Endodermal cell (in vitro differentiated cells): ENCODE measurements around the gene TCF3. TPM values are rescaled to one million over a fixed set of nuclear protein-coding genes. Genes with fewer than 3 reads are reported as not detected.
A peak's percentile ranks its signal among the peaks of the same experiment; 100 is the strongest.

Experiments used
- DNase-seq: peaks from one replicate; pipeline ENCODE4 v3.0.0-alpha.2; 2017
- H3K27ac ChIP-seq: 2 replicates; pipeline ENCODE4 v1.5.1; 2013; ENCODE audit warnings: mild to moderate bottlenecking, low read depth, low read length, moderate library complexity
- H3K27me3 ChIP-seq: 2 replicates; pipeline ENCODE4 v1.6.1; 2013; ENCODE audit warnings: mild to moderate bottlenecking, low read length, moderate library complexity; ENCODE audit not compliant: insufficient read depth, control insufficient read depth, poor library complexity, severe bottlenecking
- H3K36me3 ChIP-seq: 2 replicates; pipeline ENCODE4 v1.7.0; 2013; ENCODE audit warnings: mild to moderate bottlenecking, low read length, moderate library complexity; ENCODE audit not compliant: control insufficient read depth, insufficient read depth
- H3K4me1 ChIP-seq: one replicate; pipeline ENCODE4 v1.7.0; 2013; ENCODE audit warnings: low read length; ENCODE audit not compliant: control insufficient read depth, insufficient read depth
- H3K4me3 ChIP-seq: 2 replicates; pipeline ENCODE4 v1.5.1; 2013; ENCODE audit warnings: mild to moderate bottlenecking, low read length, moderate library complexity
- H3K9ac ChIP-seq: 2 replicates; pipeline ENCODE4 v1.6.1; 2013; ENCODE audit warnings: mild to moderate bottlenecking, low read length, moderate library complexity; ENCODE audit not compliant: poor library complexity, severe bottlenecking; ENCODE audit errors: extremely low read depth
- H3K9me3 ChIP-seq: 2 replicates; pipeline ENCODE4 v1.6.1; 2013; ENCODE audit warnings: mild to moderate bottlenecking, low read length, moderate library complexity; ENCODE audit not compliant: control insufficient read depth
- H3K27ac Mint-ChIP-seq: 2 replicates; pipeline ENCODE4 v1.8.0; 2020; ENCODE audit warnings: mixed read lengths
- H3K27me3 Mint-ChIP-seq: 2 replicates; pipeline ENCODE4 v1.8.0; 2021; ENCODE audit warnings: mild to moderate bottlenecking, mixed read lengths; ENCODE audit not compliant: insufficient read depth
- H3K36me3 Mint-ChIP-seq: 2 replicates; pipeline ENCODE4 v1.8.0; 2020; ENCODE audit warnings: low read depth, mixed read lengths
- H3K4me1 Mint-ChIP-seq: 2 replicates; pipeline ENCODE4 v1.8.0; 2020; ENCODE audit warnings: mixed read lengths
- H3K4me3 Mint-ChIP-seq: 2 replicates; pipeline ENCODE4 v1.8.0; 2020; ENCODE audit warnings: mild to moderate bottlenecking, moderate library complexity, mixed read lengths
- H3K9me3 Mint-ChIP-seq: 2 replicates; pipeline ENCODE4 v1.8.0; 2020; ENCODE audit warnings: mild to moderate bottlenecking, mixed read lengths
- WGBS, 2 experiments: methylation state at CpG; one replicate each; pipeline versions ENCODE4 v1.1.5 to v1.1.7; 2013; ENCODE audit warnings: missing lambda C conversion rate in 2 of 2, mixed read lengths in 1 of 2; ENCODE audit not compliant: insufficient coverage in 1 of 2, insufficient read length in 1 of 2; 5-methylcytosine and 5-hydroxymethylcytosine counted together
- total RNA-seq, 2 donors: library from RNA; stranded (reverse); fragmentation: NEBNext Ultra II Directional in 1 of 2; extraction: Animal tissue kit (Norgen Biotek cat#: 25700) in 1 of 2; gene quantifications; 2 replicates in 1 of 2; 3 replicates in 1 of 2; pipeline ENCODE4 v1.2.1, GENCODE V29; 2021
- TF ChIP-seq, protein P1 (sequence below): fragments of 200-600 bp; sonication (generic); conservative IDR thresholded peaks from 2 replicates; pipeline ENCODE4 v1.5.0; 2021; ENCODE audit warnings: antibody characterized with exemption, mild to moderate bottlenecking

Gene TCF3
- total RNA-seq, 2 donors from 2014 or later, result 233 to 268 TPM

DNA sequence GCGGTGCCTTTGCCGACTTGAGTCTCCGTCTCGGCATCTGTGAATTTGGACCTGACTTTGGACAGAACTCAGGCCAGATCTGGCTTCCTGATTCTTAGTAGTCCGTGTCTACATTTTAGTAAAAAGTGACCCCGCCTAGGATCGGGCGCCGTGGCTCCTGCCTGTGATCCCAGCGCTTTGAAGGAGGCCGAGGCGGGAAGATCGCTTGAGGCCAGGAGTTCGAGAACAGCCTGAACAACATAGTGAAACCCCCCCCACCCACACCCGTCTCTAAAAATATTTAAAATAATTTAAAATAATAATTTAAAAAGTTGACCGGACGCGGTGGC, 849 bp upstream of the TCF3 start:
- Histone ChIP-seq H3K36me3 (peaks cover 16% of the 10 kb centered on the region), H3K4me1 (no peaks in the 10 kb centered on the region), H3K27ac (no peak overlapping the region), H3K4me3 (peak overlapping the region; percentile 83), H3K9ac (peak overlapping the region; percentile 99), H3K9me3 (no peaks in the 10 kb centered on the region), H3K27me3 (no peaks in the 10 kb centered on the region)
- H3K4me1 Mint-ChIP-seq, result peaks cover 6% of the 10 kb centered on the region
- H3K36me3 Mint-ChIP-seq, result peaks cover 19% of the 10 kb centered on the region
- TF ChIP-seq, protein P1, sequence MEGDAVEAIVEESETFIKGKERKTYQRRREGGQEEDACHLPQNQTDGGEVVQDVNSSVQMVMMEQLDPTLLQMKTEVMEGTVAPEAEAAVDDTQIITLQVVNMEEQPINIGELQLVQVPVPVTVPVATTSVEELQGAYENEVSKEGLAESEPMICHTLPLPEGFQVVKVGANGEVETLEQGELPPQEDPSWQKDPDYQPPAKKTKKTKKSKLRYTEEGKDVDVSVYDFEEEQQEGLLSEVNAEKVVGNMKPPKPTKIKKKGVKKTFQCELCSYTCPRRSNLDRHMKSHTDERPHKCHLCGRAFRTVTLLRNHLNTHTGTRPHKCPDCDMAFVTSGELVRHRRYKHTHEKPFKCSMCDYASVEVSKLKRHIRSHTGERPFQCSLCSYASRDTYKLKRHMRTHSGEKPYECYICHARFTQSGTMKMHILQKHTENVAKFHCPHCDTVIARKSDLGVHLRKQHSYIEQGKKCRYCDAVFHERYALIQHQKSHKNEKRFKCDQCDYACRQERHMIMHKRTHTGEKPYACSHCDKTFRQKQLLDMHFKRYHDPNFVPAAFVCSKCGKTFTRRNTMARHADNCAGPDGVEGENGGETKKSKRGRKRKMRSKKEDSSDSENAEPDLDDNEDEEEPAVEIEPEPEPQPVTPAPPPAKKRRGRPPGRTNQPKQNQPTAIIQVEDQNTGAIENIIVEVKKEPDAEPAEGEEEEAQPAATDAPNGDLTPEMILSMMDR, result no peak
- peak overlapping the region; percentile 91 for H3K27ac Mint-ChIP-seq
- 43 to 46% methylated on average over 8 to 15 of the region's 18 CpGs for WGBS, 2 experiments
- H3K4me3 Mint-ChIP-seq, result peak overlapping the region; percentile 70
- no peak for DNase-seq
- H3K27me3 Mint-ChIP-seq, result peaks cover 4% of the 10 kb centered on the region
- peaks cover 3% of the 10 kb centered on the region for H3K9me3 Mint-ChIP-seq

DNA sequence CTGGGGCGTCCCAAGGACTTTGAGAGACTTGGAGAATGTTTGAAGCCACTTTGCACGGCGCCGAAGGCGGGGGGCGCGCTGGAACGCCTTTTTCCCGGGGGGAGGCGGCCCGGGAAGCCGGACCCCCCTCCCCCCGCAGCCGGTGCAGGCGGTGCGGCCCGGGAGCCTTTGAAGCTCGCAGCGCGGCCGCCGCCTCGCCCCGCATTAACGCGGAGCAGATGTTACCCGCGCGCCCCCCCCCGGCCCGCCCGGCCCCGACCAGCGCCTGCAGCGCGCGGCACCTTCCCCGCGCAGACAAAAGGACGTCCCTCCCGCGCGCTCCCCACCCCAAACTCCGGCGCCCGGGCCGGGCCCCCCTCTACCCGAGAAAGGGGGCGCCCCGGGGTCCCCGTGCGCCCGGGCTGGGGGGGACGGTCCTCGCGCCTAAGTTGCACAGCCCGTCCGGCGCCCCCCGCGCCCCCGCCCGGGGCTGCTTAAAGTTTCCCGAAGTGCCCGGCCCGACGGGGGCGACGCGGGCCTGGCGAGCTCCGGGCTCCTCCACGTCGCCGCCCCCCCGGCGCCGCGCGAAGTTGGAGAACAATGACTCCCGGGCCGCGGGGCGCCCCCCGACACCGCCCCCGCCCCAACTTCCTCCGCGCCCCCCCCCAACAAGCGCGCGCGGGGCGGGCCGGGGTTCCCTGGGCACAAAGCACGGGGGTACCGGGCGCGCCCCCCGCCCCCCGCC, 685 bp downstream of the TCF3 start:
- H3K4me3 Mint-ChIP-seq, result peak overlapping the region; percentile 91
- H3K9me3 Mint-ChIP-seq, result peaks cover 3% of the 10 kb centered on the region
- H3K4me3 ChIP-seq, result peak overlapping the region; percentile 95
- H3K27ac Mint-ChIP-seq, result peak overlapping the region; percentile 97
- no peaks in the 10 kb centered on the region for H3K9me3 ChIP-seq
- no peak for DNase-seq
- H3K4me1 ChIP-seq, result no peaks in the 10 kb centered on the region
- TF ChIP-seq, protein P1, result no peak
- H3K27me3 ChIP-seq, result no peaks in the 10 kb centered on the region
- WGBS, 2 experiments, result 0% methylated on average over 4 to 69 of the region's 101 CpGs
- H3K9ac ChIP-seq, result peak overlapping the region; percentile 82
- peaks cover 6% of the 10 kb centered on the region for H3K4me1 Mint-ChIP-seq
- H3K36me3 ChIP-seq, result peaks cover 28% of the 10 kb centered on the region
- H3K36me3 Mint-ChIP-seq, result peaks cover 21% of the 10 kb centered on the region
- H3K27ac ChIP-seq, result peak overlapping the region; percentile 72
- peaks cover 2% of the 10 kb centered on the region for H3K27me3 Mint-ChIP-seq

DNA sequence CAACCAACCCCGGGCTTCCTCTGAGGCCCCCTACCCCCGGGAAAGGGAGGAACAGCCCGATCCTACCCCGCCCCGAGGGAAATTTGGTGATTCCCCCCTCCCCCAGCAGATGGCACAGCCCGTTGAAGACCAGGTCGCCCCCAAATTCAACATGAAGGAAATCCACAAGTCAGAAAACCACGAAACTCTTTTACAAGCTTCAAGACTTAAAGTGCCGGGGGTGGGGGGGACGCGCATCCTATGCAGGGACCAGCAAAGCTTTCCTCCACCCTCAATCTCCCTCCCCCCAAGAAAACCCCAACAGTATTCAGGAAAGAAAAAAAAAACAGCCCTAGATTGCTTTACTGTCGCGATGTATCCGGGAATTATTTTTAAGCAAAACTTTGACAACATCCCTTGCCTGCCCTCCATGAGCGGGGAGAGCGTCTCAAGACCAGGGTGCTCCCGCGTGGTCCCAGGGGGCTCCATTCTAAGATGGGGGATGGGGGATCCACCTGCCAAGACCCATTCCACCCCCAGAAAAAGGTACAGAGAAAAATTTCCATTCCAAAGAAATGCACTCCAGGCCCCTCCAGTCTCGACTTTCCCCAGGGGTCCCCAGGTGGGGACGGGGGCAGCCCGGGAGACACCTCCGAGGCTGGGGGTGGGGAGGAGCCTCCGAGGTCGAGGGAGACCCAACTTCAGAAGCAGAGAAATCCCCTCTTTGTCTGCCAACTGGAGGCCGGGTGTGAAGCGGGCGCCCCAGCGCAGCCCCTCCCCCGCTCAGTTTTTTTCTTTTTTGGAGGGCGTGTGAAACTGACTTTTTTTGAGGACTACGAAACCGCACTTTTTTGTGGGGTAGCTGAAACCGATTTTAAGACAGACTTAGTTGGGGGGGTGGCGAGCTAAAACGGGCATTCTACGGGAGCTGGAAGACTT, 1.5 kb downstream of the TCF3 start:
- H3K27ac ChIP-seq, result peak overlapping the region; percentile 72
- peak; percentile 81 for DNase-seq
- WGBS, 2 experiments, result 0 to 7% methylated on average over 8 to 33 of the region's 36 CpGs

More for the DNA sequence above, 1.5 kb downstream of the TCF3 start:
- H3K27me3 ChIP-seq, result no peaks in the 10 kb centered on the region
- TF ChIP-seq, protein P1, result peak; percentile 22
- Mint-ChIP-seq H3K4me3 (peak overlapping the region; percentile 91), H3K9me3 (peaks cover 3% of the 10 kb centered on the region), H3K27me3 (no peaks in the 10 kb centered on the region), H3K27ac (peak overlapping the region; percentile 97), H3K4me1 (peaks cover 6% of the 10 kb centered on the region), H3K36me3 (peaks cover 28% of the 10 kb centered on the region)
- no peaks in the 10 kb centered on the region for H3K4me1 ChIP-seq
- H3K36me3 ChIP-seq, result peaks cover 31% of the 10 kb centered on the region
- peak overlapping the region; percentile 95 for H3K4me3 ChIP-seq
- H3K9me3 ChIP-seq, result no peaks in the 10 kb centered on the region
- peak overlapping the region; percentile 82 for H3K9ac ChIP-seq
